ENCODE data around the gene CPB2.

CPB2 gene

GRCh38 chr13:46052319-46053161 is 52.3 kb downstream of the CPB2 start, which contains the start of gene ZC3H13:
Gene ZC3H13, minus strand, starts transcription at chr13:46052746. Its CDS starts 7,239 bp downstream, at chr13:46045507.
- peak; percentile 69 to 98 (median 91) for DNase-seq

- DNase-seq: no peak
Measured at GRCh38 chr13:46051968-46052318, 52.9 kb downstream of the CPB2 start.

GRCh38 chr13:46050771-46051170 is 54.1 kb downstream of the CPB2 start:
- no peak for DNase-seq

GRCh38 chr13:46045424-46045823 is 59.4 kb downstream of the CPB2 start:
- no peak for DNase-seq

- DNase-seq: no peak
Measured at GRCh38 chr13:46043647-46044046, 61.2 kb downstream of the CPB2 start.

- no peak for DNase-seq
Measured at GRCh38 chr13:46041419-46041839, 63.4 kb downstream of the CPB2 start.

- no peak for DNase-seq
Measured at GRCh38 chr13:46040763-46041162, 64.1 kb downstream of the CPB2 start.

- no peak for DNase-seq
Measured at GRCh38 chr13:46039411-46040182, 65.2 kb downstream of the CPB2 start.

- no peak for DNase-seq
Measured at GRCh38 chr13:46038296-46038695, 66.5 kb downstream of the CPB2 start.

GRCh38 chr13:46035066-46035465 is 69.8 kb downstream of the CPB2 start:
- DNase-seq: no peak

GRCh38 chr13:46032341-46032740 is 72.5 kb downstream of the CPB2 start:
- no peak for DNase-seq

GRCh38 chr13:46031581-46032263 is 73.1 kb downstream of the CPB2 start:
- no peak for DNase-seq

GRCh38 chr13:46025157-46025556 is 79.7 kb downstream of the CPB2 start:
- DNase-seq: no peak

GRCh38 chr13:46022481-46022880 is 82.4 kb downstream of the CPB2 start:
- DNase-seq: no peak

GRCh38 chr13:46016216-46016615 is 88.6 kb downstream of the CPB2 start:
- no peak for DNase-seq

GRCh38 chr13:46015366-46015765 is 89.5 kb downstream of the CPB2 start:
- no peak for DNase-seq

GRCh38 chr13:46012404-46012803 is 92.4 kb downstream of the CPB2 start:
- no peak for DNase-seq

- peak in 1 of 56 donors; percentile 14 for DNase-seq
Measured at GRCh38 chr13:46010148-46010547, 94.7 kb downstream of the CPB2 start.

GRCh38 chr13:46008631-46009030 is 96.2 kb downstream of the CPB2 start:
- DNase-seq: no peak

- DNase-seq: no peak
Measured at GRCh38 chr13:46006688-46007452, 98.0 kb downstream of the CPB2 start.

GRCh38 chr13:46004491-46004890 is 100.3 kb downstream of the CPB2 start:
- no peak for DNase-seq

All from nucleus accumbens (tissue), 56 donors.